ENCODE results near the gene CIBAR2. TPM values are rescaled to one million over a fixed set of nuclear protein-coding genes. Genes with fewer than 3 reads are reported as not detected.

Gene CIBAR2
- total and polyA plus RNA-seq, 9 donors: 0.18 to 13.0 (median 1.4) TPM; not detected in 3

DNA sequence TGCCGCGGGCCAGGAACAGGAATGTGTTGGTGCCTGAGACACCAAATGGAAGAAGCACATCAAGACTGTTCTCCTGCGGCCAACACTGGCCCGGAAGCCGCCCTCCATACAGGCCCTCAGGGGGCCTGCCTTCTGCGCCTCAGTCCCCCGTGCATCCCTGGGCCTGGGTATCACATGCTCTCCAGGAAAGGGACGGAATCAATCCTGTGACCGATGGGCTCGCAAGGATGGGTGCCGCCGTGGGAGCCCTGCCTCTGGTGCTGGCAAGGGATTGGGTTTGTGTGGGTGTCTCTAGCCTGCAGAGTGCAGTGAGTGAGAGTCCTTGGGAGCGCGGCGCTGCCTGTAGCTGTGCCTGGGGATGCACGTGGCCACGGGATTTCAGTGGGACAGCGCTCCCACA lies 19.4 kb downstream of the CIBAR2 start:
- WGBS, 3 donors: 28 to 46% (median 43%) methylated on average over 18 of the region's 18 CpGs
- Histone ChIP-seq H3K36me3 (no peaks in the 10 kb centered on the region), H3K27ac (no peak overlapping the region), H3K4me1 (ENCODE audit: insufficient read depth) (peaks cover 7% of the 10 kb centered on the region), H3K4me3 (no peak overlapping the region), H3K9me3 (no peaks in the 10 kb centered on the region), H3K27me3 (no peaks in the 10 kb centered on the region)
- TF ChIP-seq POLR2A (IDR thresholded peaks at IDR 0.05) (no peak), EP300 (IDR thresholded peaks at IDR 0.05) (no peak)
- TF ChIP-seq, protein P1, sequence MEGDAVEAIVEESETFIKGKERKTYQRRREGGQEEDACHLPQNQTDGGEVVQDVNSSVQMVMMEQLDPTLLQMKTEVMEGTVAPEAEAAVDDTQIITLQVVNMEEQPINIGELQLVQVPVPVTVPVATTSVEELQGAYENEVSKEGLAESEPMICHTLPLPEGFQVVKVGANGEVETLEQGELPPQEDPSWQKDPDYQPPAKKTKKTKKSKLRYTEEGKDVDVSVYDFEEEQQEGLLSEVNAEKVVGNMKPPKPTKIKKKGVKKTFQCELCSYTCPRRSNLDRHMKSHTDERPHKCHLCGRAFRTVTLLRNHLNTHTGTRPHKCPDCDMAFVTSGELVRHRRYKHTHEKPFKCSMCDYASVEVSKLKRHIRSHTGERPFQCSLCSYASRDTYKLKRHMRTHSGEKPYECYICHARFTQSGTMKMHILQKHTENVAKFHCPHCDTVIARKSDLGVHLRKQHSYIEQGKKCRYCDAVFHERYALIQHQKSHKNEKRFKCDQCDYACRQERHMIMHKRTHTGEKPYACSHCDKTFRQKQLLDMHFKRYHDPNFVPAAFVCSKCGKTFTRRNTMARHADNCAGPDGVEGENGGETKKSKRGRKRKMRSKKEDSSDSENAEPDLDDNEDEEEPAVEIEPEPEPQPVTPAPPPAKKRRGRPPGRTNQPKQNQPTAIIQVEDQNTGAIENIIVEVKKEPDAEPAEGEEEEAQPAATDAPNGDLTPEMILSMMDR (IDR thresholded peaks at IDR 0.05): no peak
- intact Hi-C loops (cut with DNase I): no loop called here
- DNase-seq: no peak

GRCh38 chr16:85092309-85092708 lies 20.0 kb downstream of the CIBAR2 start:
- Histone ChIP-seq H3K27ac (no peak overlapping the region), H3K27me3 (no peaks in the 10 kb centered on the region), H3K36me3 (no peaks in the 10 kb centered on the region), H3K9me3 (no peaks in the 10 kb centered on the region), H3K4me3 (no peak overlapping the region), H3K4me1 (ENCODE audit: insufficient read depth) (peaks cover 7% of the 10 kb centered on the region)
- 14 to 37% (median 20%) methylated on average over 9 of the region's 9 CpGs for WGBS, 3 donors
- DNase-seq: no peak
- intact Hi-C loops (cut with DNase I): no loop called here
- TF ChIP-seq, protein P1 (IDR thresholded peaks at IDR 0.05): no peak
- TF ChIP-seq POLR2A (IDR thresholded peaks at IDR 0.05) (no peak), EP300 (IDR thresholded peaks at IDR 0.05) (no peak)

- intact Hi-C loops (cut with DNase I): no loop called here
- 86 to 90% (median 88%) methylated on average over 7 of the region's 7 CpGs for WGBS, 3 donors
Observed at GRCh38 chr16:85091522-85091910, 20.8 kb downstream of the CIBAR2 start.

DNA sequence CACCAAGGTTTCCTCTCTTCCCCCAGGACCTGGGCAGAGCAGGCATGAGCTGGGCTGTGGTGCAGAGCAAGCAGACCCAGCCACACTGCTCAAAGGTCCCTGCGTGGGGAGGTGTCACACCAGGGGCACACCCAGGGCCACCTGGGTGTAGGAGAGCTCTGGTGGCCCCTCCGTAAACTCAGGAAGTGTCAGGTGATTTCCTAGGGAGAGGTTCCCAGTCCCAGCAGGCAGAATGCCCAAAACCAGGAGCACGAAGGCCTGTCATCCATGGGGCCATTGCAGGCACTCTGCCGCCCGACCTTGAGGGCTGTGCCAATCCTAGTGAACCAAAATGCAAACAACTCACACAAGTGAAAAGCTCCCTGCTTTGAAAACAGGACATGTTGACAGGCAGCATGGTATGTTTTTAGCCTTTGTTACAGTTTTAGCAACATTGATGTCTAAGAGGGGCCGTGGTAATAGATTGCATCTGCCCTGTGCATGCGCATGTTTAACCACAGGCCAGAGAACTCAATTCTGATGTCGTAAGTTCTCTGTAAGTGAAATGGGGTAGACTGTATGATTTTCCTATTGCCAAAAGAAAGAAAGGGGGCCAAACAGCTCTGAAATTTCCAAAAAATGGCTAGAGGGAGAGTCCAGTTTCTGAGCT lies 21.3 kb downstream of the CIBAR2 start:
- no peak for DNase-seq

More at GRCh38 chr16:85091522-85091910, 20.8 kb downstream of the CIBAR2 start:
- peaks cover 7% of the 10 kb centered on the region for H3K4me1 ChIP-seq (ENCODE audit: insufficient read depth)
- no peak overlapping the region for H3K4me3 ChIP-seq
- H3K27me3 ChIP-seq: no peaks in the 10 kb centered on the region
- TF ChIP-seq, protein P1 (IDR thresholded peaks at IDR 0.05): no peak
- TF ChIP-seq EP300 (IDR thresholded peaks at IDR 0.05) (no peak), POLR2A (IDR thresholded peaks at IDR 0.05) (no peak)
- no peak overlapping the region for H3K27ac ChIP-seq
- no peaks in the 10 kb centered on the region for H3K9me3 ChIP-seq
- H3K36me3 ChIP-seq: no peaks in the 10 kb centered on the region
- no peak for DNase-seq

More for the DNA sequence above, 21.3 kb downstream of the CIBAR2 start:
- TF ChIP-seq EP300 (IDR thresholded peaks at IDR 0.05): no peak
- no peak for TF ChIP-seq POLR2A (IDR thresholded peaks at IDR 0.05)
- TF ChIP-seq, protein P1 (IDR thresholded peaks at IDR 0.05): no peak
- intact Hi-C loops (cut with DNase I): no loop called here
- Histone ChIP-seq H3K27me3 (no peaks in the 10 kb centered on the region), H3K4me3 (no peak overlapping the region), H3K4me1 (ENCODE audit: insufficient read depth) (peaks cover 7% of the 10 kb centered on the region), H3K27ac (no peak overlapping the region), H3K9me3 (no peaks in the 10 kb centered on the region), H3K36me3 (no peaks in the 10 kb centered on the region)
- WGBS, 3 donors: 90 to 94% (median 93%) methylated on average over 8 of the region's 8 CpGs

Data from ovary (tissue), 9 donors.